Activated CD4-positive, CD25-positive, alpha-beta regulatory T cell (primary cell): Measurements from ENCODE around the gene GINS1.

ENCODE experiments used
- DNase-seq, 4 experiments: peaks; one replicate each; lab custom pipeline; 2025; lab: John Stamatoyannopoulos, UW

Gene GINS1

DNA sequence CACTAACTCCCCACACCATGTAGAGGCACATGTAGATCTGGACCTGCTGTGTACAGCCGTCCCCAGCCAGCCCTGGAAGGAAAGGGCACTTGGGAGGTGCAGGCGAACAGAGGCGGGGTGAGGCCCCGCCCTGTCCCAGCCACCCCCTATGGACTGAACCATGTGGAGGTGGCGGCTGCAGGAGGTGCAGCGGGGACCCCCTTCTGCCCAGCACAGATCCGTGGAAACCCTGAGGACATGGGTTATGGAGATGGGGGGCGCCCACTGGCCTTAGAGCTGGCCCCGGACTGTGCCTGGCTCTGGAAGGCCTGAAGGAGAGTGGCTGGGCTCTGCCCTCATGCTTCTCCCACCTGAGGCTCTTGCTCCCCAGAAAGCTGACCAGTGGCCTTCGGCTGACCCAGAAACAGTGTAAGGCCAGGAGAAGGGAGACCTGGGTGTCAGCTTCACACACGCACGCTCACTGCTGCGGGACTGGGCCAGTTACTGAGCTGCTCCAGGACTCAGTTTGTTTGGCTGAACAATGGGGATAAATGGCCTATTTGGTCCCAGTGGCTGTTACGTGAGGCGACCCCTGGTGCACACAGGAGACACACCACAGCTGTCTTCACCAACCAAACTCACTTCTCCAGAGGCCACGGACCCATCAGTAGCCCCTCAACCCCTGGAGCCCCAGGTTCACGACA, 87.2 kb downstream of the GINS1 start:
- no peak for DNase-seq

- DNase-seq = no peak
These were observed 87.8 kb downstream of the GINS1 start for GRCh38 chr20:25495189-25495824.

DNA sequence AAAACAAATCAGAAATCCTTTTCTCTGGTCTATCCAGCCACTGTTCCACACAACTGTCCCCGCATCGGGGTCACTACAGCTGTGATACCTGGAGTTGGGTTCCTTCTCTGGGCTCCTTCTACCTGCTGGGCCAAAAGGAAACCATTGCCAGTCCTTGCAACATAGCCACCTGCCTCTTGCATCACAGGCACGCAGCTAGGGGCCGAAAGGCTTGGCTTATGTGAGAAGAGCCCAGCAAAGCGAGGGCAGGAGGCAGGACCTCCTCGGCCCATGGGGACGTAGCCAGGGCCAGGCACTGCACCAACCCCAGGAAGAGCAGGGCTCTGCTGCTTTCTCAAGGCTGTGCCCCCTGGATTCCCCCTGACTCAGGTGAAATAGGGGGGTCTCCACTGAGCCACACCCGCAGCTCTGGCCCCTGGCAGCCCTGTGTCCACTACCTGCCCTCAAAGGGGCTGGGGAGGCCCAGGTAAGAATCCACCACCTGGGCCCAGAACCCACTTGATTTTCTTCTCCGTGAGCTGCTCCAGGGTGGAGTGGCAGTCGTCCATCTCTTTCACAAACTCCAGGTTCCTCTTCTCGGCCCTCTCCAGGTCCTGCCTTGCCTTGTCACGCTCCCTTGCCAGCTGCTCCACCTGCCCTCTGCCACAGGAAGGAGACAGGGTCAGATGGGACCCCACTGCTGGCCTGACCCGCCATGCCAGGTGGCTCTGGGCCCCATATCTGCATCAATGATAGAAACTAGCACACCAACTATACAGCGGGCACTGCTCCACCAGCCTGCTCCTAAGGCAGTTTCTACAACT, 88.9 kb downstream of the GINS1 start:
- DNase-seq = no peak

- no peak for DNase-seq
These were observed 89.5 kb downstream of the GINS1 start for GRCh38 chr20:25496968-25497401.

DNA sequence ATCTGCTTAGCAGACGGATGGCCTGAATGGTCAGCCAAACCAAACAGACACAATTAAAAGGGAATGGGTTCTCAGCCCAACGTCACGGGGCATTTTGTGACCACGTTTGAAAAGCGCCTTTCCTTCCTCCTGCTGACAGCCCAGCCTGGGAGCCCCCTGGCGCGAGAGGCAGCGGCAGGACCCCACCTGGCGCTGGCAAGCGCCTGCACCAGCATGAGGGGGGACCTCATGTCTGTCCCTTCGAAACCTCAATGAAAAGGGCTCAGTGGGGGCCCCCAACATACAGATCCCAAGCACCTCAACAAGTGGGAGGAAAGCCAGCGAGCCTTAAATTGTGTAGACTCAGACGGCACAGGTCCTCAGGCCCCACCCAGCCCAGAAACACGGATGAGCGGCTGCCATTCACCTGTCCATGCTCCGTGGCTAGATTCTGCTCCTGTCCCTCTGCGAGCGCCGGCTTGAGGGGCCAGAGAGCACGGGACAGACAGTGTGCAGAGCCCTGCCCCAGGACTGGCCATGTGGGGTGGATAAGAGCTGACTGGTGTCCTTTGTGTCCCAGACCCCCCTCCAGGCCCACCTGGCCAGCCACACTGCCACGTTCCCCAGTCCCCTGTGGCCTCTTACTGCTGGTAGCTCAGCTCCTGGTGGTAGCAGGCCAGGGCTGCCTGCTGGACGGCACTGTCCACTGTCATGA, 90.3 kb downstream of the GINS1 start:
- DNase-seq = no peak
